HUES48 (cell line): ENCODE measurements around the gene ST7.
A peak's percentile ranks its signal among the peaks of the same experiment; 100 is the strongest.
"Not testable (repeated sequence)": the region's sequence is repeated elsewhere in the genome, so short reads cannot be mapped to it uniquely, and the experiment has no call there.

Experiments
- H3K27ac ChIP-seq: one replicate; pipeline ENCODE4 v1.7.0; 2013; ENCODE audit warnings: low read depth, low read length, inconsistent platforms
- H3K27me3 ChIP-seq: 2 replicates; pipeline ENCODE4 v1.6.1; 2013; ENCODE audit warnings: mild to moderate bottlenecking, low read length; ENCODE audit not compliant: control insufficient read depth, insufficient read depth
- H3K36me3 ChIP-seq: 2 replicates; pipeline ENCODE4 v1.6.1; 2013; ENCODE audit warnings: low read length; ENCODE audit not compliant: control insufficient read depth, insufficient read depth
- H3K4me1 ChIP-seq: 2 replicates; pipeline ENCODE4 v1.6.1; 2013; ENCODE audit warnings: mild to moderate bottlenecking, low read length; ENCODE audit not compliant: control insufficient read depth, insufficient read depth
- H3K4me3 ChIP-seq: 2 replicates; pipeline ENCODE4 v1.5.1; 2013; ENCODE audit warnings: mild to moderate bottlenecking, low read depth, low read length
- H3K9ac ChIP-seq: 2 replicates; pipeline ENCODE4 v1.6.1; 2013; ENCODE audit warnings: mild to moderate bottlenecking, low read depth, low read length, moderate library complexity
- H3K9me3 ChIP-seq: 2 replicates; pipeline ENCODE4 v1.6.1; 2013; ENCODE audit warnings: low read length; ENCODE audit not compliant: control insufficient read depth, insufficient read depth

Gene ST7

DNA sequence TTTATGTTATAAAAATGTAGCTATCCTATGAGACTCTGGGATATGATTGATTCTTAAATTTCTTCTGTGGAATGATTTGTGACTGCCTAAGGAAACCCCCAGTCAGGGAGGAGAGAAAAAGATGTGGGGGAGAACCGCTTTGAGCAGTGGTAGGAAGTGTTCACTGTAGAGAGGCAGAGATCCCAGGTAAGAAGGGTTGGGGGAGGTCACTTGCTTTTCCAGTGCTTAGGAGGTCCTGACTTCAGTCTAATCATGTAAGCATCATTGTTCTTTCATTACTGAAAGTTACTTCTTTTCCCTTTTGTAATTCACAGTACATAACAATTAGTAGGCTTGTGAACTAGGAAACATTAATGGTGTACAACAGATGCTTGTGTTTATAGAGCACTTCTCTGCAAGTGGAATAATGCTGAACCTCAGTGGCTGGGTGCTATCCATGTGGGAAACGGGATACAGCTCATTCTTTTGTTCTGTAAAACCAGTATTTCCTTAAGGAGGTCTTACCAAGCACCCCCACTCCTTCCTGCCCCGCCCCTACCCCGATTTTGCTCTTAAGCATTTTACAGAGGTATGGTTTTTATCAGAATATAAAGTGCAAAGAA is 165.4 kb downstream of the ST7 start:
- Histone ChIP-seq H3K27ac (peak overlapping the region; percentile 73), H3K9ac (no peak overlapping the region), H3K36me3 (no peaks in the 10 kb centered on the region), H3K4me3 (peak overlapping the region; percentile 39), H3K9me3 (no peaks in the 10 kb centered on the region), H3K4me1 (peaks cover 20% of the 10 kb centered on the region), H3K27me3 (no peaks in the 10 kb centered on the region)

DNA sequence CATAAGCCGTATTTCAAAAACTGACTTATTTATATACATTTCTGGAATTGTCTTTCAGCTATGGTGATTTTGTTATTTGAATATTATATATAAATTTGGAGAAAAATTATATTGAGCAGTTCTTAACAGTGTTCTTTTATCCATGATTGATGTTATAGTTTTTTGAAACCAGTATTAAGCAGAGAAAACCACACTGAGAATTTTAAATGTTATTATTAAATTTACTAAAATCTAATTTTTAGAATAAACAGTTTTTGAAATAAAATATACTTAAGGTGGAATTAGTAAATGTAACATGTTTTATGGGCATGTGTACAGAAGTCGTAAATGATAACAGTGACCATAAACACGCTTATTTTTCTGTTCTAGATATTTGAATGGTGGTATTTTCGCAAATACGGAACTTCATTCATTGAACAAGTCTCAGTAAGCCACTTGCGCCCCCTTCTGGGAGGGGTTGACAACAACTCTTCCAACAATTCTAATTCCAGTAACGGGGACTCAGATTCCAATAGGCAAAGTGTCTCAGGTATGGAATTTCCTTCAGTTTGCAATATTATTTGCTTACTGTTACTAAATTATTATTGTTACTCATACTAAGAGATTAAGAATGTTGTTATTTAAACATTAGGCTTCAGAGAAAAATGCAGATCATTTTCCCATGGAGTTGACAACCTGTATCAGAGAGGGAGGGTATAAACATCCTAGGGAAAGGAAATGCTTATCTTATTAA is 166.1 kb downstream of the ST7 start:
- Histone ChIP-seq H3K27me3 (no peaks in the 10 kb centered on the region), H3K4me3 (peak overlapping the region; percentile 39; the same call in 1 of the 2 replicates)

DNA sequence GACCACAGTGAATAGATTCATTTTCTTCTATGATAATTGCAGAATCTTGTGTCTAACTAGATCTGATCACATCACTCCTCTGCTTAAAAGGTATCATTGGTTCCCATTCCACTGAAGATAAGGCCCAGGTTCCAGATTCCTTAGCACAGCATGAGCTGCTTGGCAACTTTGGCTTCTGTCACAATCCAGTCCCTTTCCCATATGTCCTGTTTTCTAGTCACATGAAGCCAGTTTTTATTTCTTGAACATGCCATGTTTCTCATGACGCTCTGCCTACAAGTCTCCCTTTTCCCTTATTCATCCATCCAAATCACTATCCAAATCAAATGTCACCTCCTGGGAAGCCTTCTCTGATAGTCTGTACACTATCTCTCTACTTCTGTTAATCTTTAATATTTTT is 167.0 kb downstream of the ST7 start:
- not testable (repeated sequence) for H3K36me3 ChIP-seq, H3K27me3 ChIP-seq, H3K9ac ChIP-seq, H3K9me3 ChIP-seq, H3K27ac ChIP-seq, H3K4me3 ChIP-seq
- H3K4me1 ChIP-seq = peaks cover 26% of the 10 kb centered on the region

More for the DNA sequence above, 166.1 kb downstream of the ST7 start:
- Histone ChIP-seq H3K9me3 (no peaks in the 10 kb centered on the region), H3K36me3 (no peaks in the 10 kb centered on the region), H3K4me1 (peaks cover 20% of the 10 kb centered on the region), H3K27ac (peak overlapping the region; percentile 73), H3K9ac (no peak overlapping the region)

- H3K9me3 ChIP-seq, H3K9ac ChIP-seq: not testable (repeated sequence)
Observed at GRCh38 chr7:117122036-117122435, 168.7 kb downstream of the ST7 start.

GRCh38 chr7:117122536-117122935 is 169.2 kb downstream of the ST7 start:
- Histone ChIP-seq H3K4me3 (no peak overlapping the region), H3K9me3 (no peaks in the 10 kb centered on the region), H3K27me3 (no peaks in the 10 kb centered on the region), H3K36me3 (no peaks in the 10 kb centered on the region), H3K4me1 (peaks cover 42% of the 10 kb centered on the region), H3K27ac (no peak overlapping the region), H3K9ac (no peak overlapping the region)

More at GRCh38 chr7:117122036-117122435, 168.7 kb downstream of the ST7 start:
- H3K27ac ChIP-seq, H3K27me3 ChIP-seq, H3K4me3 ChIP-seq, H3K36me3 ChIP-seq: not testable (repeated sequence)
- peaks cover 37% of the 10 kb centered on the region for H3K4me1 ChIP-seq

- Histone ChIP-seq H3K4me3 (no peak overlapping the region), H3K9me3 (no peaks in the 10 kb centered on the region), H3K9ac (no peak overlapping the region), H3K27ac (no peak overlapping the region), H3K36me3 (no peaks in the 10 kb centered on the region), H3K27me3 (no peaks in the 10 kb centered on the region), H3K4me1 (peaks cover 36% of the 10 kb centered on the region)
Observed at GRCh38 chr7:117123311-117123926, 170.1 kb downstream of the ST7 start.

DNA sequence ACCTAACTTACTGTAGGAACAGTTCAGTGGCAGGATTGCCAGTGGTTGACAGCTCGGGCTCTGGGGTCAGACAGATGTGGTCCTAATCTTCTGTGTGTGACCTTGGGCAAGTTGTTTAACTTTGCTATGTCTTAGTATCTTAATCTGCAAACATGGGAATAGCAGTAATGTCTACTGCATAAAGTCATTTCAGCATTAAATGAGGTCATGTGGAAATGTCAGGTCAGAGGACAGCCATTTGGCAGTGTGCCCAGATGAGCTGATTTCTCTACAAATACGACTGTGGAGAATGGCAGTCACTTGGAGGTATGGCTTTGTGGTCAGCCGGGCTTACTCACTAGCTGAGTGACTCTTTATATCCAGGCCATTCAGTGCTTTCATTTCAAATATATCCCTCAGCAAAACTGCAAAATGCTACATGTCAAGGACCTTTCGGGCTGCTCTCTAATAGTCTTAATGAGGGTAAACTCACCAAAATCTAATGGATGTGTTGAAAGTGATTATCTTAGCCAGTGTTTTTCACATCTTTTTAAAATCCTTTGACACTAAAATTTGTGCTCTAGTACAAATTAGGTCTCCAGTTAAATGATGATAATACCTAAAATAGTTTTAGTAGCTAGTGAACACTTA is 171.4 kb downstream of the ST7 start:
- Histone ChIP-seq H3K27ac (no peak overlapping the region), H3K36me3 (no peaks in the 10 kb centered on the region), H3K27me3 (no peaks in the 10 kb centered on the region), H3K4me3 (no peak overlapping the region), H3K9me3 (no peaks in the 10 kb centered on the region), H3K9ac (no peak overlapping the region), H3K4me1 (peaks cover 27% of the 10 kb centered on the region)

GRCh38 chr7:117126676-117127075 is 173.4 kb downstream of the ST7 start:
- peaks cover 27% of the 10 kb centered on the region for H3K4me1 ChIP-seq

GRCh38 chr7:117127585-117128168 is 174.4 kb downstream of the ST7 start:
- Histone ChIP-seq H3K4me1 (peaks cover 27% of the 10 kb centered on the region), H3K4me3 (no peak overlapping the region), H3K27ac (no peak overlapping the region), H3K9me3 (no peaks in the 10 kb centered on the region), H3K9ac (no peak overlapping the region), H3K27me3 (no peaks in the 10 kb centered on the region), H3K36me3 (no peaks in the 10 kb centered on the region)

More at GRCh38 chr7:117126676-117127075, 173.4 kb downstream of the ST7 start:
- Histone ChIP-seq H3K4me3 (no peak overlapping the region), H3K9me3 (no peaks in the 10 kb centered on the region), H3K27ac (peak overlapping the region; percentile 59), H3K9ac (peak overlapping the region; percentile 12; the same call in 1 of the 2 replicates), H3K27me3 (no peaks in the 10 kb centered on the region), H3K36me3 (no peaks in the 10 kb centered on the region)

DNA sequence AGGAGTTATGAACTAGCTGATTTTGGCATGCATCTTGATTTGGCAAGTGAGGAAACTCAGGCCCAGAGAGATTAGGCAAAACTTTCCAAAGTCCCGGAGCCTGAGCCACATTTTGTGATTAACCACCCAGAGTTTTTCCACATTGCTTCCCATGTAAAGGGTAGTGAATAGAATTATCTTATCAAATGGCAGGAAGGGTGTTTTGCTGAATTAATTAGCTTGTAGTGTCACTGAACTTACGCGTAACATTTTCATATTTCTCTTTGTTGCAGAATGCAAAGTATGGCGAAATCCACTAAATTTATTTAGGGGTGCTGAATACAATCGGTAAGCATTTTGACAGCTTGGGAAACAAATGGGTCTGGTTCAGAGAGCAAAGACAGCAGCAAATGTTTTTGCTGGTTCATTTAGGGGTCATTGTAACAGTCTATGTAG is 176.2 kb downstream of the ST7 start:
- Histone ChIP-seq H3K9me3 (no peaks in the 10 kb centered on the region), H3K27me3 (no peaks in the 10 kb centered on the region), H3K36me3 (no peaks in the 10 kb centered on the region), H3K27ac (no peak overlapping the region), H3K9ac (no peak overlapping the region), H3K4me3 (no peak overlapping the region), H3K4me1 (peaks cover 27% of the 10 kb centered on the region)
